Esophagus muscularis mucosa (tissue), 4 donors: ENCODE measurements around the gene CTRL. TPM values are rescaled to one million over a fixed set of nuclear protein-coding genes. Genes with fewer than 3 reads are reported as not detected.

Experiments
- DNase-seq: peaks from one replicate; pipeline ENCODE4 v3.0.0-alpha.2; 2017; ENCODE audit errors: extremely low spot score
- H3K27ac ChIP-seq, 4 donors: fragments of 200-600 bp; sonication (generic); replicated peaks in 1 of 4; 1 replicate in 3 of 4; 2 replicates in 1 of 4; pipeline ENCODE4 v1.5.1; 2016 to 2019; ENCODE audit warnings: mild to moderate bottlenecking in 1 of 4
- H3K27me3 ChIP-seq, 4 donors: fragments of 200-600 bp; sonication (generic); one replicate each; pipeline versions ENCODE4 v1.5.1 to v1.6.0; 2016 to 2019
- H3K36me3 ChIP-seq, 4 donors: fragments of 200-600 bp; sonication (generic); one replicate each; pipeline ENCODE4 v1.5.1; 2016 to 2019
- H3K4me1 ChIP-seq, 4 donors: fragments of 200-600 bp; sonication (generic); one replicate each; pipeline ENCODE4 v1.5.1; 2016 to 2019
- H3K4me3 ChIP-seq, 4 donors: fragments of 200-600 bp; sonication (generic); 1 replicate in 2 of 4; 2 replicates in 2 of 4; pipeline ENCODE4 v1.5.1; 2016 to 2019; ENCODE audit warnings: mild to moderate bottlenecking in 4 of 4, moderate library complexity in 1 of 4
- H3K9me3 ChIP-seq, 4 donors: fragments of 200-600 bp; sonication (generic); 1 replicate in 3 of 4; 2 replicates in 1 of 4; pipeline ENCODE4 v1.5.1; 2016 to 2019
- CTCF ChIP-seq, 3 experiments: fragments of 200-600 bp in 2 of 3; fragments of 450-650 bp in 1 of 3; sonication (generic) in 2 of 3; IDR thresholded peaks; one replicate each; pipeline ENCODE4 v1.5.1; 2017 to 2019; ENCODE audit warnings: antibody characterized with exemption in 3 of 3, mild to moderate bottlenecking in 2 of 3, moderate library complexity in 1 of 3
- EP300 ChIP-seq: sonication (generic); formaldehyde crosslinking; IDR thresholded peaks from one replicate; pipeline ENCODE4 v1.6.1; 2017; ENCODE audit warnings: antibody characterized with exemption
- POLR2A ChIP-seq: fragments of 450-650 bp; IDR thresholded peaks from one replicate; pipeline ENCODE4 v1.6.1; 2017; ENCODE audit warnings: antibody characterized with exemption, moderate library complexity, mild to moderate bottlenecking, low read depth
- POLR2AphosphoS5 ChIP-seq, 2 donors: sonication (generic); formaldehyde crosslinking; IDR thresholded peaks; one replicate each; pipeline ENCODE4 v1.6.1; 2017; ENCODE audit warnings: antibody characterized with exemption in 2 of 2
- WGBS: methylation state at CpG from one replicate; pipeline ENCODE4 v1.1.5; 2018; 5-methylcytosine and 5-hydroxymethylcytosine counted together
- intact Hi-C: fragments of 100-400 bp; cut with DNase I; formaldehyde crosslinking; loops from one replicate; pipeline ENCODE4 v1.15.1; 2023
- total RNA-seq, 4 donors: library from RNA; depleted of rRNA; stranded (reverse); fragments of >200 nt; gene quantifications; one replicate each; pipeline versions ENCODE4 v1.1.0 to v1.2.1, GENCODE V29; 2016

The CTRL gene
- total RNA-seq, 4 donors from 2014 or later, result 0.80 to 1.1 (median 0.99) TPM; not detected in 1

GRCh38 chr16:67962135-67962534, 30.5 kb upstream of the CTRL start:
- Histone ChIP-seq H3K27ac (peak overlapping the region; percentile 50 to 100 (median 82)), H3K9me3 (no peaks in the 10 kb centered on the region), H3K4me1 (peaks cover 86 to 90% (median 89%) of the 10 kb centered on the region in 4 donors), H3K4me3 (no peak overlapping the region), H3K27me3 (no peaks in the 10 kb centered on the region), H3K36me3 (peaks cover 35 to 63% (median 57%) of the 10 kb centered on the region in 4 donors)
- WGBS, result 94% methylated on average over 6 of the region's 8 CpGs
- DNase-seq, result no peak
- TF ChIP-seq POLR2A (no peak), EP300 (no peak), CTCF (IDR thresholded peaks at IDR 0.05) (no peak)
- intact Hi-C loops, result no loop called here

GRCh38 chr16:67961551-67961957, 29.9 kb upstream of the CTRL start:
- TF ChIP-seq CTCF (IDR thresholded peaks at IDR 0.05) (no peak), POLR2A (no peak), POLR2AphosphoS5 (IDR thresholded peaks at IDR 0.05) (no peak), EP300 (no peak)
- Histone ChIP-seq H3K4me3 (no peak overlapping the region), H3K36me3 (peaks cover 35 to 69% (median 60%) of the 10 kb centered on the region in 4 donors), H3K4me1 (peaks cover 80 to 84% (median 83%) of the 10 kb centered on the region in 4 donors), H3K27me3 (no peaks in the 10 kb centered on the region), H3K27ac (peak overlapping the region; percentile 50 to 100 (median 82)), H3K9me3 (no peaks in the 10 kb centered on the region)
- intact Hi-C loops, result no loop called here
- no CpG with 5 or more reads among the region's 13 CpGs for WGBS
- DNase-seq, result no peak

- 50% methylated on average over 8 of the region's 11 CpGs for WGBS
- Histone ChIP-seq H3K27me3 (no peaks in the 10 kb centered on the region), H3K27ac (peak overlapping the region; percentile 50 to 100 (median 82)), H3K9me3 (no peaks in the 10 kb centered on the region), H3K36me3 (peaks cover 40 to 87% (median 77%) of the 10 kb centered on the region in 4 donors), H3K4me3 (no peak overlapping the region), H3K4me1 (peaks cover 65 to 67% (median 67%) of the 10 kb centered on the region in 4 donors)
- DNase-seq, result no peak
- intact Hi-C loops, result no loop called here
- TF ChIP-seq POLR2A (no peak), EP300 (no peak), CTCF (IDR thresholded peaks at IDR 0.05) (no peak), POLR2AphosphoS5 (IDR thresholded peaks at IDR 0.05) (peak; percentile 63 to 66)
These were observed 28.1 kb upstream of the CTRL start for GRCh38 chr16:67959536-67960329.

- intact Hi-C loops, result no loop called here
- TF ChIP-seq CTCF (IDR thresholded peaks at IDR 0.05), result no peak
- TF ChIP-seq POLR2AphosphoS5 (IDR thresholded peaks at IDR 0.05), result no peak
- TF ChIP-seq EP300, result no peak
- no peak for TF ChIP-seq POLR2A
- Histone ChIP-seq H3K4me3 (no peak overlapping the region), H3K9me3 (no peaks in the 10 kb centered on the region), H3K36me3 (peaks cover 52 to 100% (median 92%) of the 10 kb centered on the region in 4 donors), H3K4me1 (peaks cover 44 to 56% (median 55%) of the 10 kb centered on the region in 4 donors), H3K27me3 (no peaks in the 10 kb centered on the region), H3K27ac (peak overlapping the region; percentile 28 to 100 (median 75))
- WGBS, result 80% methylated on average over 2 of the region's 9 CpGs
- DNase-seq, result no peak
These were observed 26.0 kb upstream of the CTRL start for GRCh38 chr16:67957622-67958021.
